ENCODE data around the gene CCDC149. TPM values are rescaled to one million over a fixed set of nuclear protein-coding genes. Genes with fewer than 3 reads are reported as not detected.

CCDC149 gene
- total RNA-seq, 2 donors from 2014 or later = 13.3 to 13.5 TPM

GRCh38 chr4:24840826-24841543 is 71.9 kb downstream of the CCDC149 start:
- Histone ChIP-seq H3K9ac (ENCODE audit: low read depth in 2 of 2, low read length in 2 of 2) (no peak overlapping the region), H3K4me3 (no peak overlapping the region), H3K27me3 (no peaks in the 10 kb centered on the region), H3K27ac (no peak overlapping the region), H3K4me1 (no peaks in the 10 kb centered on the region), H3K36me3 (no peaks in the 10 kb centered on the region), H3K9me3 (no peaks in the 10 kb centered on the region)
- DNase-seq = no peak
- intact Hi-C loops (cut with DNase I) = no loop called here
- TF ChIP-seq CTCF (IDR thresholded peaks at IDR 0.05) = no peak

- Histone ChIP-seq H3K36me3 (no peaks in the 10 kb centered on the region), H3K27ac (no peak overlapping the region), H3K27me3 (no peaks in the 10 kb centered on the region), H3K9ac (ENCODE audit: low read depth in 2 of 2, low read length in 2 of 2) (no peak overlapping the region), H3K4me1 (no peaks in the 10 kb centered on the region), H3K9me3 (no peaks in the 10 kb centered on the region), H3K4me3 (no peak overlapping the region)
- TF ChIP-seq CTCF (IDR thresholded peaks at IDR 0.05) = no peak
- intact Hi-C loops (cut with DNase I) = no loop called here
- no peak for DNase-seq
These were observed 72.5 kb downstream of the CCDC149 start for GRCh38 chr4:24840362-24840761.

GRCh38 chr4:24837781-24838180 is 75.1 kb downstream of the CCDC149 start:
- no peak for TF ChIP-seq CTCF (IDR thresholded peaks at IDR 0.05)
- Histone ChIP-seq H3K9me3 (no peaks in the 10 kb centered on the region), H3K27ac (no peak overlapping the region), H3K9ac (ENCODE audit: low read depth in 2 of 2, low read length in 2 of 2) (no peak overlapping the region), H3K27me3 (no peaks in the 10 kb centered on the region), H3K4me3 (no peak overlapping the region), H3K36me3 (no peaks in the 10 kb centered on the region), H3K4me1 (no peaks in the 10 kb centered on the region)
- intact Hi-C loops (cut with DNase I) = no loop called here
- no peak for DNase-seq

- H3K9me3 ChIP-seq = no peaks in the 10 kb centered on the region
- intact Hi-C loops (cut with DNase I) = no loop called here
- no peaks in the 10 kb centered on the region for H3K4me1 ChIP-seq
- no peaks in the 10 kb centered on the region for H3K27me3 ChIP-seq
- H3K36me3 ChIP-seq = no peaks in the 10 kb centered on the region
- no peak overlapping the region for H3K4me3 ChIP-seq
- TF ChIP-seq CTCF (IDR thresholded peaks at IDR 0.05) = no peak
- H3K9ac ChIP-seq (ENCODE audit: low read depth in 2 of 2, low read length in 2 of 2) = no peak overlapping the region
- no peak overlapping the region for H3K27ac ChIP-seq
- DNase-seq = no peak
These were observed 75.5 kb downstream of the CCDC149 start for GRCh38 chr4:24837336-24837735.

GRCh38 chr4:24836661-24837242 is 76.1 kb downstream of the CCDC149 start:
- Histone ChIP-seq H3K9me3 (no peaks in the 10 kb centered on the region), H3K4me3 (no peak overlapping the region), H3K27ac (no peak overlapping the region), H3K4me1 (no peaks in the 10 kb centered on the region), H3K9ac (ENCODE audit: low read depth in 2 of 2, low read length in 2 of 2) (no peak overlapping the region), H3K36me3 (no peaks in the 10 kb centered on the region), H3K27me3 (no peaks in the 10 kb centered on the region)
- DNase-seq = no peak
- no peak for TF ChIP-seq CTCF (IDR thresholded peaks at IDR 0.05)
- intact Hi-C loops (cut with DNase I) = no loop called here
